Measurements from ENCODE around the gene GUCY2F. TPM values are rescaled to one million over a fixed set of nuclear protein-coding genes. Genes with fewer than 3 reads are reported as not detected.

The GUCY2F gene
- total RNA-seq, 3 donors from 2014 or later = not detected

DNA sequence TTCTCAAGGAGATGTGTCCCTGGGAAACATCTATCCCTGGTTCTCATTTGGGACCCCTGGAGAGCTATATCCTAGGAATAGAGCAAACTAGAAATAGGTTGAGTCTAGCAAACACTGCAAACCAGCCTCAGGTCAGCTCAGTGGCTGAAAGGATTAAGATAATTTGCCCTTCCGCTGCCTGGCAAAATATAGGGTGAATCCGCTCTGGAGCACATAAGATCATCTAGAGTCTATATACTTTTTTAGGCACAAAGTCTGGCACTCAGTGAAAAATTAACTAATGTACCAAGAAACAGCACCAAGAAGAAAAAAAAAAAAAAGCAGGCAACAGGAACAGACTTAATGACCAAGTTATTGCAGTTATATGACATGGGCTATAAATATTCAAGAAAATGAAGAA, 7.3 kb upstream of the GUCY2F start:
- DNase-seq (no peak), ATAC-seq (no peak)
- H3K4me3 ChIP-seq = no peak overlapping the region
- no peaks in the 10 kb centered on the region for H3K9me3 ChIP-seq
- H3K4me1 ChIP-seq (ENCODE audit: low read depth) = no peaks in the 10 kb centered on the region
- H3K36me3 ChIP-seq (ENCODE audit: low read depth) = no peaks in the 10 kb centered on the region
- no peak for TF ChIP-seq CTCF (IDR thresholded peaks at IDR 0.05)
- intact Hi-C loops (cut with DNase I, micrococcal nuclease) = no loop called here

DNA sequence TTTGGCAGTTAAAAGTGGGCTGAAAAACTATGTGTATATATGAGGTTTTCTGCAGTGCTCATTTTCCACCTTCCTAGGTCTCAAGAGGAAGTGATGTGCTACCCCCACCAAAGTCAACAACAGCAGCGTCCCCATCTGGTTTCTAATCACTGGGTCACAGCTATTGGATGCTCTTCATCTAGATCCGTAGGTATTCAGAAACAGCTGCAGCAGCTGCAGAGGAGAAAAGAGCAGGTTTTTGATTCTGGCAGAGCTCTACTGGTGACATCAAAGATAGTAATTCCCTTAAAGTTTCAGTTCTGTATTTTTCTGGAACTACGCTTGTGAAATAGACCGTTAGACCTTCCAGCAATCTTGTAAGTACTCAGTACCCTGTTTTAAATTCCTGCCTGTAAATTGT, 5.8 kb upstream of the GUCY2F start:
- Histone ChIP-seq H3K9me3 (no peaks in the 10 kb centered on the region), H3K36me3 (ENCODE audit: low read depth) (no peaks in the 10 kb centered on the region), H3K4me3 (no peak overlapping the region), H3K4me1 (ENCODE audit: low read depth) (no peaks in the 10 kb centered on the region)
- intact Hi-C loops (cut with DNase I, micrococcal nuclease) = loop anchor here in 1 of 2 donors (2.0 kb wide), 1 partner anchor 145 kb away; no protein-coding TSS in a partner anchor
- DNase-seq (no peak), ATAC-seq (no peak)
- no peak for TF ChIP-seq CTCF (IDR thresholded peaks at IDR 0.05)

- ATAC-seq (peak; percentile 85), DNase-seq (peak in 2 of 3 donors; percentile 37 to 76)
- H3K4me1 ChIP-seq (ENCODE audit: low read depth) = no peaks in the 10 kb centered on the region
- peak; percentile 70 for TF ChIP-seq CTCF (IDR thresholded peaks at IDR 0.05)
- intact Hi-C loops (cut with DNase I, micrococcal nuclease) = loop anchor here in 1 of 2 donors (2.0 kb wide), 1 partner anchor 147 kb away; no protein-coding TSS in a partner anchor
- H3K4me3 ChIP-seq = no peak overlapping the region
- no peaks in the 10 kb centered on the region for H3K9me3 ChIP-seq
- H3K36me3 ChIP-seq (ENCODE audit: low read depth) = no peaks in the 10 kb centered on the region
Observed at GRCh38 chrX:109485470-109486340, 3.8 kb upstream of the GUCY2F start.

- Histone ChIP-seq H3K4me1 (ENCODE audit: low read depth) (no peaks in the 10 kb centered on the region), H3K4me3 (no peak overlapping the region), H3K36me3 (ENCODE audit: low read depth) (no peaks in the 10 kb centered on the region), H3K9me3 (no peaks in the 10 kb centered on the region)
- intact Hi-C loops (cut with DNase I, micrococcal nuclease) = no loop called here
- DNase-seq = no peak
- no peak for TF ChIP-seq CTCF (IDR thresholded peaks at IDR 0.05)
- ATAC-seq = no peak
Observed at GRCh38 chrX:109484886-109485285, 3.0 kb upstream of the GUCY2F start.

DNA sequence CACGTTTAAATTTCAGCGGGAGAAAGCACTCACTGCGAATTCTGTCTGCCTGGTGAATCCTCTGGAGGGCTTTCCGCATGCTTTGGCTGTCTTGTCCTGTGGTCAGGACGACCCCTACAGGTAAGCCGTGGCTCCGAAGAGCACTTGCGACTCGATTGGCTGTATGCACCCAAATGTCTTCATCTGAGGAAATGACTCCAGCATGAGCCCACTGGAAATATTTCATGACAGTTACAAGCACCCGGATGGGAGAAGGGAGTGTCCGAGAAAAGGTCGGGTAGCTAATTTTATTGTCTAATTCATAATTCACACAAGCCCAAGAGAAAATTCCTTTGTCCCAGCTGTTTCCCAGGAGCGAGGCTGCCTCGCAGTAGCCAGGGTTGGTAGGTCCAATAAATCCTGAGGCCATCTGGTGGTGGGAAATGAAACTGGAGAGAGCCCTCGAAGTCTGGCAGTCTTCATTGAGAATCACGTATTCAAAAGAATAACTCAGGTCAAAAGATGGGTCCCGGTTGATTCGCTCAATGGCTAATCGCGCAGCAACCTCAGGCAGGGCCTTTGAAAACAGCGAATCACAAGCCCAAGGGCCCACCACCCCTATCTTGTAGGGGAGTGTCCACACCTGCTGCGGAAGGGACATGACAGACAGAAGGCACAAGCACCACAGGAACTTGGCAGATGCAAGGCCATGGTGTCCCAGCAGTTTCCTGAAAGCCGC, 6.6 kb downstream of the GUCY2F start:
- Histone ChIP-seq H3K4me3 (no peak overlapping the region), H3K9me3 (no peaks in the 10 kb centered on the region), H3K36me3 (ENCODE audit: low read depth) (no peaks in the 10 kb centered on the region), H3K4me1 (ENCODE audit: low read depth) (no peaks in the 10 kb centered on the region)
- DNase-seq (peak in 2 of 3 donors; percentile 14 to 40), ATAC-seq (no peak)
- no peak for TF ChIP-seq CTCF (IDR thresholded peaks at IDR 0.05)
- intact Hi-C loops (cut with DNase I, micrococcal nuclease) = no loop called here

Data from mucosa of descending colon (tissue), 3 donors.